Gastrocnemius medialis (tissue), 4 donors: ENCODE data around the gene SPNS2. TPM values are rescaled to one million over a fixed set of nuclear protein-coding genes. Genes with fewer than 3 reads are reported as not detected.
"Not testable (repeated sequence)": the region's sequence is repeated elsewhere in the genome, so short reads cannot be mapped to it uniquely, and the experiment has no call there.

Experiments
- ATAC-seq, 2 donors: fragments of 150-250 bp; one replicate each; pipeline ENCODE4 v1.9.1; 2016
- DNase-seq, 2 donors: peaks; one replicate each; pipeline ENCODE4 v3.0.0-alpha.2; 2019
- H3K27ac ChIP-seq, 4 donors: fragments of 200-600 bp; sonication (generic); 1 replicate in 1 of 4; 2 replicates in 3 of 4; pipeline ENCODE4 v1.5.1; 2016 to 2018; ENCODE audit warnings: mild to moderate bottlenecking in 2 of 4, moderate library complexity in 1 of 4
- H3K27me3 ChIP-seq, 3 donors: fragments of 200-600 bp; sonication (generic) in 2 of 3; 1 replicate in 1 of 3; 2 replicates in 2 of 3; pipeline versions ENCODE4 v1.5.1 to v1.6.0; 2016 to 2019; ENCODE audit warnings: mild to moderate bottlenecking in 1 of 3, moderate library complexity in 1 of 3
- H3K36me3 ChIP-seq, 2 donors: fragments of 200-600 bp; sonication (generic) in 1 of 2; one replicate each; pipeline ENCODE4 v1.5.1; 2017 to 2018
- H3K4me1 ChIP-seq, 2 donors: fragments of 200-600 bp; sonication (generic) in 1 of 2; one replicate each; pipeline ENCODE4 v1.5.1; 2016 to 2017; ENCODE audit warnings: mild to moderate bottlenecking in 2 of 2
- H3K4me3 ChIP-seq, 4 donors: fragments of 200-600 bp; sonication (generic) in 3 of 4; 1 replicate in 1 of 4; 2 replicates in 3 of 4; pipeline ENCODE4 v1.5.1; 2016 to 2019; ENCODE audit warnings: mild to moderate bottlenecking in 2 of 4
- H3K9me3 ChIP-seq, 3 donors: fragments of 200-600 bp; sonication (generic) in 2 of 3; 1 replicate in 1 of 3; 2 replicates in 2 of 3; pipeline ENCODE4 v1.5.1; 2016 to 2019
- POLR2A ChIP-seq, 2 donors: fragments of 450-650 bp; IDR thresholded peaks; one replicate each; pipeline ENCODE4 v1.6.1; 2017; ENCODE audit warnings: antibody characterized with exemption in 2 of 2, mild to moderate bottlenecking in 2 of 2, moderate library complexity in 2 of 2
- in situ Hi-C, 4 donors: fragments of 200-750 bp; cut with MboI; loops; one replicate each; pipeline versions ENCODE4 v1.15.0 to v1.8.0; 2017; ENCODE audit warnings: low sequenced_read_pairs in 4 of 4
- intact Hi-C: fragments of 100-400 bp; cut with DNase I; formaldehyde crosslinking; loops from one replicate; pipeline ENCODE4 v1.15.1; 2023; ENCODE audit warnings: low total_unique reads
- total RNA-seq, 4 donors: library from RNA; depleted of rRNA; stranded (reverse); fragments of >200 nt; gene quantifications; one replicate each; pipeline versions ENCODE4 v1.1.0 to v1.2.3, GENCODE V29; 2016
- TF ChIP-seq, protein P1 (sequence below), 5 experiments: fragments of 450-650 bp in 3 of 5; fragments of 200-600 bp in 2 of 5; sonication (generic) in 2 of 5; IDR thresholded peaks in 4 of 5; conservative IDR thresholded peaks in 1 of 5; 1 replicate in 4 of 5; 2 replicates in 1 of 5; pipeline ENCODE4 v1.5.1; 2016 to 2019; ENCODE audit warnings: antibody characterized with exemption in 5 of 5, mild to moderate bottlenecking in 3 of 5, moderate library complexity in 3 of 5

The SPNS2 gene
- total RNA-seq, 4 donors from 2014 or later = 2.7 to 6.2 (median 4.2) TPM

DNA sequence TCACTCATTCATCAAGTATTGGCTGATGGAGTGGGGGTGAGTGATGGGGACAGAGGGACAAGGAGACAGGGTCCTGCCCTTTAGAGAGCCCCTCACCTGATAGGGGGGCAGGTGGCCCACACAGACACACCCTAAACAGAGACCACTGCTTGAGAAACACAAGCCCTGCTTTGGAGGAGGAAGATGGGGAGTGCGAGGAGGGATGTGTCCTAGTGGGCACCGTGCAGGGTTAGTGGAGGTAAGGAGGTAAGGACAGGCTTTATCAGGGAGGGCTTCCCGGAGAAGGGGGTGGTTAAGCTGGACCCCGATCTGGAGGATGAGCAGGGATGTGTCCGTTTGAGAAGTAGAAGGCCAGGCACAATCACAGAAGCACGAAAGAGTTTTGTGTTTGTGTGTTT lies 77.5 kb downstream of the SPNS2 start:
- intact Hi-C loops (loop anchor here (10.0 kb wide), 1 partner anchor 219 kb away; the partner anchor contains the start of gene PSMB6), in situ Hi-C loops (no loop called here)
- peaks cover 36 to 42% of the 10 kb centered on the region in 2 donors for H3K4me1 ChIP-seq
- no peak for DNase-seq
- no peaks in the 10 kb centered on the region for H3K9me3 ChIP-seq
- H3K4me3 ChIP-seq = no peak overlapping the region
- no peaks in the 10 kb centered on the region for H3K36me3 ChIP-seq
- ATAC-seq = no peak
- no peaks in the 10 kb centered on the region for H3K27me3 ChIP-seq
- TF ChIP-seq POLR2A (IDR thresholded peaks at IDR 0.05) = no peak
- TF ChIP-seq, protein P1, sequence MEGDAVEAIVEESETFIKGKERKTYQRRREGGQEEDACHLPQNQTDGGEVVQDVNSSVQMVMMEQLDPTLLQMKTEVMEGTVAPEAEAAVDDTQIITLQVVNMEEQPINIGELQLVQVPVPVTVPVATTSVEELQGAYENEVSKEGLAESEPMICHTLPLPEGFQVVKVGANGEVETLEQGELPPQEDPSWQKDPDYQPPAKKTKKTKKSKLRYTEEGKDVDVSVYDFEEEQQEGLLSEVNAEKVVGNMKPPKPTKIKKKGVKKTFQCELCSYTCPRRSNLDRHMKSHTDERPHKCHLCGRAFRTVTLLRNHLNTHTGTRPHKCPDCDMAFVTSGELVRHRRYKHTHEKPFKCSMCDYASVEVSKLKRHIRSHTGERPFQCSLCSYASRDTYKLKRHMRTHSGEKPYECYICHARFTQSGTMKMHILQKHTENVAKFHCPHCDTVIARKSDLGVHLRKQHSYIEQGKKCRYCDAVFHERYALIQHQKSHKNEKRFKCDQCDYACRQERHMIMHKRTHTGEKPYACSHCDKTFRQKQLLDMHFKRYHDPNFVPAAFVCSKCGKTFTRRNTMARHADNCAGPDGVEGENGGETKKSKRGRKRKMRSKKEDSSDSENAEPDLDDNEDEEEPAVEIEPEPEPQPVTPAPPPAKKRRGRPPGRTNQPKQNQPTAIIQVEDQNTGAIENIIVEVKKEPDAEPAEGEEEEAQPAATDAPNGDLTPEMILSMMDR (IDR thresholded peaks at IDR 0.05 in 4 of 5, conservative IDR thresholded peaks at IDR 0.05 in 1 of 5) = no peak
- peak overlapping the region; percentile 78 to 84 (median 82) for H3K27ac ChIP-seq

DNA sequence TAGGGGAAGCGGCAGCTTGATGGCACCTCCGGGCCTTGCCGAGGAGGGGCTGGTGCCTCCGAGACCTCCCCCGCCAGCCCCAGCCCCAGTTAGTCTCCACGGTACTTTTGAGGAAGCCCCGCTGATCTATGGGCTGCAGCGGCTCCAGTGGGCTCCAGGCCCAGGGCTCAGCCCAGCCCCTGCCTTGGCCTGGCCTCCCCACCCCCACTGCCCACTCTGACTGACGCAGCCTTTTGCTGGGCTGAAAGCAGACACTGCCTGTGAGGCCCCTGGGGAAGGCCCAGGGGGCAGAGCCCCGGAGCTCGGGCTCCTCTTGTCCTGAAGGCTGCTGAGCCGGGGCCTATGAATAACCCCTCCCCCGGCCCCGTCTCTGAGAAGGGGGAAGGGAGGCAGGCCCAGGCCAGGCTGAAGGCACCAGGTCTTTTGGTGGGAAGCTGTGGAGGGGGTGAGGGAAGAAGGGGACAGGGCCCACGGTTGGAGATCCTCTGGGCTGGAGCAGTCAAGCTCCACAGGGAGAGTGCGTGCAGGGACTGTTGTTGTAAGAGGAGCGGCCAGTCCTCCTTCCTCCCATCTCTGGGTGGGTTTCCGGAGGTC lies 78.1 kb downstream of the SPNS2 start:
- Histone ChIP-seq H3K4me1 (peaks cover 36 to 42% of the 10 kb centered on the region in 2 donors), H3K36me3 (no peaks in the 10 kb centered on the region), H3K27me3 (no peaks in the 10 kb centered on the region), H3K4me3 (no peak overlapping the region), H3K27ac (peak overlapping the region; percentile 78 to 84 (median 82)), H3K9me3 (no peaks in the 10 kb centered on the region)
- TF ChIP-seq, protein P1 (IDR thresholded peaks at IDR 0.05 in 4 of 5, conservative IDR thresholded peaks at IDR 0.05 in 1 of 5) = no peak
- TF ChIP-seq POLR2A (IDR thresholded peaks at IDR 0.05) = peak in 1 of 2 donors; percentile 28
- ATAC-seq (peak in 1 of 2 donors; percentile 10), DNase-seq (no peak)
- intact Hi-C loops = loop anchor here (10.0 kb wide), 1 partner anchor 218 kb away; the partner anchor contains the start of gene PSMB6
- in situ Hi-C loops = no loop called here

DNA sequence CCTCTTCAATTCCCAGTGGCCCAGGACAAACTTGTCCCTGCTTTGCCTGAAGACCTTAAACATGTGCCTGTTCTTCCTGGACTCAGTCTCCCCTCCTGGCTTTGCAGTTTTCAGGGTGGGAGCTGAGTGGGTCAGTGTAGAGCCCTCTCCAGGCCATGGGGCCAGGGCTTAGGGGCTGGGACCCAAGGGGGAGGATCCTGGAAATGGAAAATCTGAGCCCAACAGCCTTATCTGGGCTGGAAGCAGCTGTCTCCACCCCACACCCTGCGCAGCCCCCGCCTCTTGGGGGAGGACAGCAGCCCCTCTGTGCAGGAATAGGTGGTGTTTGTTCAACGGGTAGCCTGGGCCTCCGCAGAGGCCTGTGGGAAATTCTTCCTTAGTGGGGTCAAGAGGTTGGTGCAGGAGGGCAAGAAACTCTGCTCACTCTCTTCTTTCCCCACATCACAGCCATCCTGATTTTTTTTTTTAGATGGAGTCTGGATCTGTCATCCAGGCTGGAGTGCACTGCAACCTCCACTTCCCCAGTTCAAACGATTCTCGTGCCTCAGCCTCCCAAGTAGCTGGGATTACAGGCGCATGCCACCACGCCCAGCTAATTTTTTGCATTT lies 78.8 kb downstream of the SPNS2 start:
- no peaks in the 10 kb centered on the region for H3K36me3 ChIP-seq
- H3K27me3 ChIP-seq = no peaks in the 10 kb centered on the region
- in situ Hi-C loops (no loop called here), intact Hi-C loops (loop anchor here (10.0 kb wide), 1 partner anchor 217 kb away; the partner anchor contains the start of gene PSMB6)
- no peak overlapping the region for H3K4me3 ChIP-seq
- no peak for DNase-seq
- H3K9me3 ChIP-seq = no peaks in the 10 kb centered on the region
- peaks cover 36 to 42% of the 10 kb centered on the region in 2 donors for H3K4me1 ChIP-seq
- ATAC-seq = no peak
- H3K27ac ChIP-seq = peak overlapping the region in 3 of 4 donors; percentile 78 to 84 (median 81)
- TF ChIP-seq, protein P1 (IDR thresholded peaks at IDR 0.05 in 4 of 5, conservative IDR thresholded peaks at IDR 0.05 in 1 of 5) = no peak
- no peak for TF ChIP-seq POLR2A (IDR thresholded peaks at IDR 0.05)

DNA sequence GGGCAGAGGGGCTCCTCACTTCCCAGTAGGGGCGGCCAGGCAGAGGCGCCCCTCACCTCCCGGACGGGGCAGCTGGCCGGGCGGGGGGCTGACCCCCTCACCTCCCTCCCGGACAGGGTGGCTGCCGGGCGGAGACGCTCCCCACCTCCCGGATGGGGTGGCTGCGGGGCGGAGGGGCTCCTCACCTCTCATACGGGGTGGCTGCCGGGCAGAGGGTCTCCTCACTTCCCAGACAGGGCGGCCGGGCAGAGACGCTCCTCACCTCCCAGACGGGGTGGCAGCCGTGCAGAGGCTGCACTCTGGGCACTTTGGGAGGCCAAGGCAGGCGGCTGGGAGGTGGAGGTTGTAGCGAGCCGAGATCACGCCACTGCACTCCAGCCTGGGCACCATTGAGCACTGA lies 79.7 kb downstream of the SPNS2 start:
- DNase-seq, H3K9me3 ChIP-seq, H3K27me3 ChIP-seq, H3K4me3 ChIP-seq, H3K27ac ChIP-seq, H3K36me3 ChIP-seq, in situ Hi-C loops, ATAC-seq: not testable (repeated sequence)
- intact Hi-C loops = loop anchor here (10.0 kb wide), 1 partner anchor 216 kb away; the partner anchor contains the start of gene PSMB6
- H3K4me1 ChIP-seq = peaks cover 40 to 47% of the 10 kb centered on the region in 2 donors

DNA sequence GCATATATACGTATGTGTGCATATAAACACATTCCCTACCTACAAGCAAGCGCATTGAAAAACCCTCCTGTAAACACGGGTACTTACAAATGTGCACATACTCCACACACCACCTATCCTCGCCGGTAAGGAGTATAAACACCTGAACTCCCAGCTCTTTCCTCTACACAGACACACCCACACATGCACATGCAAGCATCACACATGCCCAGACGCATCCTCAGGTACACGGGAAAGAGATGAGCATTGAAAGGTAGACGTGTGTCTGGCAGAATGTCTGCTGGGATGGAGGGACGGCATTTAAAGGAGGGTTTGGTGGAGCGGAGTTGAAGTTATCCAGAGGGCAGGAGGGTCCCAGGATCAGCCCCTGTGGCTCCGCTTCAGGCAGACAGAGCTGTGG lies 81.0 kb downstream of the SPNS2 start:
- H3K36me3 ChIP-seq = no peaks in the 10 kb centered on the region
- DNase-seq = no peak
- no peaks in the 10 kb centered on the region for H3K27me3 ChIP-seq
- peaks cover 30 to 38% of the 10 kb centered on the region in 2 donors for H3K4me1 ChIP-seq
- no peak overlapping the region for H3K27ac ChIP-seq
- TF ChIP-seq, protein P1 (IDR thresholded peaks at IDR 0.05 in 4 of 5, conservative IDR thresholded peaks at IDR 0.05 in 1 of 5) = no peak
- H3K9me3 ChIP-seq = no peaks in the 10 kb centered on the region
- no peak for ATAC-seq
- no peak overlapping the region for H3K4me3 ChIP-seq
- in situ Hi-C loops (no loop called here), intact Hi-C loops (loop anchor here (5.0 to 10.0 kb wide), 2 partner anchors 38 to 215 kb away; partner anchors contain the start of gene PSMB6)
